OCI-LY1 (cell line): ENCODE data around the gene MFNG.

Experiments
- H2AFZ ChIP-seq: fragments of 200-600 bp; sonication (generic), shearing (Covaris generic); 2 replicates; pipeline ENCODE4 v1.6.0; 2014; ENCODE audit warnings: antibody characterized with exemption, mild to moderate bottlenecking, low read length
- H3F3A ChIP-seq: fragments of 200-600 bp; sonication (generic), shearing (Covaris generic); 2 replicates; pipeline ENCODE4 v1.6.0; 2014; ENCODE audit warnings: mild to moderate bottlenecking, antibody characterized with exemption, low read length, moderate library complexity; ENCODE audit not compliant: insufficient read depth
- H3K27ac ChIP-seq: fragments of 200-600 bp; sonication (generic); 2 replicates; pipeline ENCODE4 v1.5.1; 2014; ENCODE audit warnings: low read length, mixed run types, mild to moderate bottlenecking, low read depth; ENCODE audit not compliant: poor library complexity, severe bottlenecking
- H3K27me3 ChIP-seq: fragments of 200-600 bp; sonication (generic); 2 replicates; pipeline ENCODE4 v1.6.0; 2014; ENCODE audit warnings: antibody characterized with exemption, mild to moderate bottlenecking, low read length, moderate library complexity; ENCODE audit not compliant: insufficient read depth
- H3K36me3 ChIP-seq: fragments of 200-600 bp; sonication (generic); 2 replicates; pipeline ENCODE4 v1.6.1; 2014; ENCODE audit warnings: mild to moderate bottlenecking, antibody characterized with exemption, low read length, moderate library complexity, mixed read lengths; ENCODE audit not compliant: insufficient read depth
- H3K4me1 ChIP-seq: fragments of 200-600 bp; sonication (generic); 2 replicates; pipeline ENCODE4 v1.5.1; 2014; ENCODE audit warnings: mild to moderate bottlenecking, low read length, moderate library complexity; ENCODE audit not compliant: insufficient read depth, severe bottlenecking
- H3K4me2 ChIP-seq: fragments of 200-600 bp; sonication (generic), shearing (Covaris generic); 2 replicates; pipeline ENCODE4 v1.6.1; 2014; ENCODE audit warnings: low read length
- H3K4me3 ChIP-seq: fragments of 200-600 bp; sonication (generic); 2 replicates; pipeline ENCODE4 v1.5.1; 2014; ENCODE audit warnings: low read length, low read depth, mild to moderate bottlenecking, mixed read lengths; ENCODE audit not compliant: poor library complexity, severe bottlenecking
- H3K79me2 ChIP-seq: fragments of 200-600 bp; shearing (Covaris generic); 2 replicates; pipeline ENCODE4 v1.6.1; 2016; ENCODE audit warnings: mixed run types, low read length, mixed read lengths; ENCODE audit not compliant: insufficient read depth
- H3K9ac ChIP-seq: fragments of 200-600 bp; sonication (generic), shearing (Covaris generic); 2 replicates; pipeline ENCODE4 v1.6.1; 2014; ENCODE audit warnings: mild to moderate bottlenecking, low read length, mixed read lengths
- H3K9me2 ChIP-seq: fragments of 200-600 bp; sonication (generic), shearing (Covaris generic); 2 replicates; pipeline ENCODE4 v1.6.1; 2014; ENCODE audit warnings: low read depth, mild to moderate bottlenecking, low read length, mixed read lengths
- H3K9me3 ChIP-seq: fragments of 200-600 bp; shearing (Covaris generic); 2 replicates; pipeline ENCODE4 v1.6.1; 2014; ENCODE audit warnings: low read length, mixed read lengths
- H4K20me1 ChIP-seq: fragments of 200-600 bp; sonication (generic), shearing (Covaris generic); 2 replicates; pipeline ENCODE4 v1.6.0; 2016; ENCODE audit warnings: mild to moderate bottlenecking, low read length; ENCODE audit not compliant: insufficient read depth
- EZH2 ChIP-seq: fragments of 200-600 bp; sonication (generic), shearing (Covaris generic); IDR thresholded peaks from 2 replicates; pipeline ENCODE4 v1.8.0; 2017; ENCODE audit warnings: borderline replicate concordance, mixed run types, mild to moderate bottlenecking, antibody characterized with exemption, low read length, moderate library complexity, mixed read lengths
- TF ChIP-seq, protein P1 (sequence below): fragments of 200-600 bp; sonication (generic), shearing (Covaris generic); IDR thresholded peaks from 2 replicates; pipeline ENCODE4 v1.5.1; 2017; ENCODE audit warnings: mild to moderate bottlenecking, antibody characterized with exemption, low read length, moderate library complexity, mixed read lengths

Gene MFNG

DNA sequence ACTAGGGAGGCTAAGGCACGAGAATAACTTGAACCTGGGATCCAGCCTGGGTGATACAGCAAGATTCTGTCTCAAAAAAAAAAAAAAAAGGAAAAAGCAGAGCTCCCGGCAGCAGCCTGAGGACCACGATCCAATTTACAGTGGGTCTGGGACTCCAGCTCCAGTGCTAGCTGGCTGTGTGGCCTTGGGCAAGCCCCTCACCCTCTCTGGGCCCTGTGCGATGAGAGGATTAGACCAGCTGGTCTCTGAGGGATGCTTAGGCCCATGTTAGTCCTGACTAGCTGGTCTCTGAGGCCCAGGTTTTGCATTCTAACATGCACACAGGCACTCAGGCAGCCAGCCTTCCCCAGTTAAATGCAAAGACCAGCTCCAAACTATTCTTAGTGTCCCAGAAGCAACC lies 19.4 kb upstream of the MFNG start:
- Histone ChIP-seq H3K27ac (no peak overlapping the region), H3K9me2 (no peaks in the 10 kb centered on the region), H3K9me3 (no peaks in the 10 kb centered on the region), H4K20me1 (no peaks in the 10 kb centered on the region), H3K36me3 (no peaks in the 10 kb centered on the region), H3K79me2 (no peaks in the 10 kb centered on the region), H3K4me2 (no peak overlapping the region), H2AFZ (no peak overlapping the region), H3K4me1 (no peaks in the 10 kb centered on the region), H3K9ac (no peak overlapping the region), H3F3A (no peaks in the 10 kb centered on the region), H3K4me3 (no peak overlapping the region), H3K27me3 (peaks cover 10% of the 10 kb centered on the region)
- TF ChIP-seq, protein P1, sequence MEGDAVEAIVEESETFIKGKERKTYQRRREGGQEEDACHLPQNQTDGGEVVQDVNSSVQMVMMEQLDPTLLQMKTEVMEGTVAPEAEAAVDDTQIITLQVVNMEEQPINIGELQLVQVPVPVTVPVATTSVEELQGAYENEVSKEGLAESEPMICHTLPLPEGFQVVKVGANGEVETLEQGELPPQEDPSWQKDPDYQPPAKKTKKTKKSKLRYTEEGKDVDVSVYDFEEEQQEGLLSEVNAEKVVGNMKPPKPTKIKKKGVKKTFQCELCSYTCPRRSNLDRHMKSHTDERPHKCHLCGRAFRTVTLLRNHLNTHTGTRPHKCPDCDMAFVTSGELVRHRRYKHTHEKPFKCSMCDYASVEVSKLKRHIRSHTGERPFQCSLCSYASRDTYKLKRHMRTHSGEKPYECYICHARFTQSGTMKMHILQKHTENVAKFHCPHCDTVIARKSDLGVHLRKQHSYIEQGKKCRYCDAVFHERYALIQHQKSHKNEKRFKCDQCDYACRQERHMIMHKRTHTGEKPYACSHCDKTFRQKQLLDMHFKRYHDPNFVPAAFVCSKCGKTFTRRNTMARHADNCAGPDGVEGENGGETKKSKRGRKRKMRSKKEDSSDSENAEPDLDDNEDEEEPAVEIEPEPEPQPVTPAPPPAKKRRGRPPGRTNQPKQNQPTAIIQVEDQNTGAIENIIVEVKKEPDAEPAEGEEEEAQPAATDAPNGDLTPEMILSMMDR: no peak
- TF ChIP-seq EZH2: no peak

DNA sequence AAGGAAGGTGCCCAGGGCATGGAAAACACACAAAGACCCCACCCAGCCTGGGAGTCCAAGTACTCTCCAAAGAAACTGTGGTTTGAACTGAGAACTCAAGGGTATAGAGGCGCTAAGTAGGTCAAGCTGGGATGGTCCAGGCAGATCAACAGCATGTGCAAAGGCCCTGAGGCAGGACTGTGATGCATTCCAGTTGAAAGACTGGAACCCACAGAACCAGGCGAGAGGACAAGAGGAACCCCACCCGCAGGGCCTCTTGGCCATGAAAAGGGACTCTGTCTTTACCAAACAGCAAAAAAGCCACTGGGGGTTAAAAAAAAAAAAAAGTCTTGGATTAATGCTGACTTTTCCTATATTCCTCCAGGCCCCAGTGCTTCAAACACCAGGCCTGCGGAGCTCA lies 18.8 kb upstream of the MFNG start:
- peaks cover 7% of the 10 kb centered on the region for H3K27me3 ChIP-seq
- no peaks in the 10 kb centered on the region for H3K79me2 ChIP-seq
- H2AFZ ChIP-seq: no peak overlapping the region
- H3K9me3 ChIP-seq: no peaks in the 10 kb centered on the region
- no peak overlapping the region for H3K4me2 ChIP-seq
- no peaks in the 10 kb centered on the region for H3K9me2 ChIP-seq
- H3K4me1 ChIP-seq: no peaks in the 10 kb centered on the region
- no peak for TF ChIP-seq EZH2
- TF ChIP-seq, protein P1: no peak
- no peaks in the 10 kb centered on the region for H3K36me3 ChIP-seq
- no peaks in the 10 kb centered on the region for H4K20me1 ChIP-seq
- H3K4me3 ChIP-seq: no peak overlapping the region
- H3F3A ChIP-seq: no peaks in the 10 kb centered on the region
- no peak overlapping the region for H3K27ac ChIP-seq
- H3K9ac ChIP-seq: no peak overlapping the region

DNA sequence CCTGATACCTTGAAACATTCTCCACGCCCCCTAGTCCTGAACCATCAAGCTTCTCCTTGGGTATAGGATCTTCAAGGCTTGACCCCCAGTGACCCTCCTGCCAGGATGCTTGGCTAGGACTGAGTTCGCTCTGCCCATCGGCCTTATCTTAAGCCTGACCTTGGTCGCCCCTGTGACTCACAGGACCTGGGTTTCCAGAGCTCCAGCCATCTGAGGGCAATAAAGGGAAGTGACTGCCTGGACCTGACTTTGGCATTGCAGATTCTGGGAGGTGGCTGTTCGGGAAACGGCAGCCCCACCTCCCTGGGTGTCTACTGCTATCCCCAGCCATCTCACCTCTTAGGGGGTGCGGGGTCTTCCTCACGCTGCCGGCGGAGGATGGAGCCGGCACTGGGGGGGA lies 17.7 kb upstream of the MFNG start:
- Histone ChIP-seq H3K4me2 (no peak overlapping the region), H3F3A (no peaks in the 10 kb centered on the region), H3K9me3 (no peaks in the 10 kb centered on the region), H3K4me3 (no peak overlapping the region), H3K9ac (no peak overlapping the region), H2AFZ (no peak overlapping the region), H4K20me1 (no peaks in the 10 kb centered on the region), H3K27ac (no peak overlapping the region), H3K4me1 (no peaks in the 10 kb centered on the region), H3K79me2 (no peaks in the 10 kb centered on the region), H3K9me2 (no peaks in the 10 kb centered on the region), H3K27me3 (peaks cover 7% of the 10 kb centered on the region), H3K36me3 (no peaks in the 10 kb centered on the region)
- TF ChIP-seq, protein P1: no peak
- no peak for TF ChIP-seq EZH2
